Transverse colon (tissue), 4 donors: ENCODE measurements around the gene RING1. TPM values are rescaled to one million over a fixed set of nuclear protein-coding genes. Genes with fewer than 3 reads are reported as not detected.

Experiments
- DNase-seq: peaks from one replicate; pipeline ENCODE4 v3.0.0-alpha.2; 2019
- H3K27ac ChIP-seq, 4 donors: fragments of 200-600 bp; sonication (generic); 2 replicates each; pipeline ENCODE4 v1.5.1; 2016 to 2018; ENCODE audit warnings: inconsistent platforms in 4 of 4
- H3K27me3 ChIP-seq: fragments of 200-600 bp; sonication (generic); 2 replicates; pipeline ENCODE4 v1.5.1; 2017; ENCODE audit warnings: inconsistent platforms
- H3K36me3 ChIP-seq, 4 donors: fragments of 200-600 bp; sonication (generic); 2 replicates each; pipeline ENCODE4 v1.5.1; 2017 to 2019; ENCODE audit warnings: inconsistent platforms in 4 of 4
- H3K4me1 ChIP-seq, 4 donors: fragments of 200-600 bp; sonication (generic); 2 replicates each; pipeline ENCODE4 v1.5.1; 2017 to 2020; ENCODE audit warnings: inconsistent platforms in 4 of 4
- H3K4me3 ChIP-seq, 4 donors: fragments of 200-600 bp; sonication (generic); 1 replicate in 1 of 4; 2 replicates in 3 of 4; pipeline versions ENCODE4 v1.5.1 to v1.6.1; 2017 to 2019; ENCODE audit warnings: inconsistent platforms in 4 of 4
- H3K9me3 ChIP-seq, 2 donors: fragments of 200-600 bp; sonication (generic); 2 replicates each; pipeline ENCODE4 v1.5.1; 2017 to 2019; ENCODE audit warnings: inconsistent platforms in 2 of 2
- EP300 ChIP-seq: sonication (generic); formaldehyde crosslinking; IDR thresholded peaks from one replicate; pipeline ENCODE4 v1.6.1; 2017; ENCODE audit warnings: antibody characterized with exemption, low read depth
- POLR2A ChIP-seq: fragments of 450-650 bp; IDR thresholded peaks from one replicate; pipeline ENCODE4 v1.6.1; 2016; ENCODE audit warnings: antibody characterized with exemption, mild to moderate bottlenecking, moderate library complexity
- POLR2AphosphoS5 ChIP-seq, 3 donors: sonication (generic); formaldehyde crosslinking; IDR thresholded peaks; one replicate each; pipeline ENCODE4 v1.6.1; 2016; ENCODE audit warnings: antibody characterized with exemption in 3 of 3
- WGBS, 2 donors: methylation state at CpG; one replicate each; pipeline ENCODE4 v1.1.5; 2018; ENCODE audit warnings: low coverage in 1 of 2; 5-methylcytosine and 5-hydroxymethylcytosine counted together
- in situ Hi-C, 4 donors: fragments of 200-750 bp; cut with MboI; loops; one replicate each; pipeline versions ENCODE4 v1.15.0 to v1.15.1; 2017; ENCODE audit warnings: low sequenced_read_pairs in 3 of 4, low pct_ligation_motif_present in 1 of 4, low pct_unique_long_range_greater_than_20kb in 1 of 4
- intact Hi-C: fragments of 100-400 bp; cut with DNase I; formaldehyde crosslinking; loops from one replicate; pipeline ENCODE4 v1.15.1; 2023; ENCODE audit warnings: low total_unique reads
- total RNA-seq, 4 donors: library from RNA; depleted of rRNA; stranded (reverse); fragments of >200 nt; gene quantifications; one replicate each; pipeline ENCODE4 v1.1.0, GENCODE V29; 2016
- TF ChIP-seq, protein P1 (sequence below), 5 experiments: fragments of 200-600 bp in 3 of 5; fragments of 450-650 bp in 2 of 5; sonication (generic) in 3 of 5; IDR thresholded peaks; 1 replicate in 2 of 5; 2 replicates in 3 of 5; pipeline ENCODE4 v1.5.1; 2016 to 2017; ENCODE audit warnings: antibody characterized with exemption in 5 of 5, inconsistent platforms in 3 of 5, mild to moderate bottlenecking in 2 of 5, moderate library complexity in 1 of 5

The RING1 gene
- total RNA-seq, 4 donors from 2014 or later, result 10.8 to 29.9 (median 19.9) TPM

DNA sequence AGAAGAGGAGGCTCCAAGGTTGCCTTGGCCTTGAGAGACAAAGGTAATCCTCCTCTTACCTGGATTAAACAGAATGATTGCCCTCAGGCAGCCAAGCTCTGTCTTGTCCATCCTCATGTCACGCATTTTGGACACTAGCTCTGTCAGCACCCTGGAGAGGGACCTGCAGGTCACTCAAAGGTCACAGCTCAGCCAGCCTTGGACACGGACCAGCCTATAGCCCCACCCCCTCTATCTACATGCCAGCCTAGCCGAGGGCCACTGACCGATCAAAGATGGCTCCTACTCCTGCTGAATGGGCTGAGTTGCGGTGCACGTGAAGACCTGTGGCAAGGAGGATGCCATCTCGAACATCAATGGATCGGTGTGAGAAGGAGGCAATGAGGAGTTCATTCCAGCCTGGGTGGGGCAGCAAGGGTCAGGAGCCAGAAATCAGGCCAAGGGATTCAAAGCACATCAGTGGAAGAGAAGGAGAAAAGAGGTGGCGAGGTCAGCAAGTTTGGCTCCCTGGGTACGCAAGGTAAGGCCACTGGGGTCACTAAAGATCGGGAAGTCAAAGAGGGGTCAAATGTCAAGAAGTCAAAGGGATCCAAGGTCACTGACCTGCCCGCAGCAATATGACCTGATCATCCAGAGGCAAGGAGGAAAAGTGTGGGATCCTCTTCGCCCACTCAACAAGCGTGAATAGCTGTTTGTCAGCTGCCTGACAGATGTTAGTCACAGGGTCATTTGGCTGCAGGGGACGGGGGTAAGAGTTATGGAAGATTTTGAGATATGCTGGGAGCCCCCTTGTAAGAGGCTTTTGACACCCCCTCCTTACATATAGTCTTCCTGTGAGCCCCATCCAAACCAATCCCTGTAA, 12.8 kb upstream of the RING1 start:
- WGBS, 2 donors, result 83 to 88% methylated on average over 3 to 15 of the region's 15 CpGs
- in situ Hi-C loops (no loop called here), intact Hi-C loops (no loop called here)

DNA sequence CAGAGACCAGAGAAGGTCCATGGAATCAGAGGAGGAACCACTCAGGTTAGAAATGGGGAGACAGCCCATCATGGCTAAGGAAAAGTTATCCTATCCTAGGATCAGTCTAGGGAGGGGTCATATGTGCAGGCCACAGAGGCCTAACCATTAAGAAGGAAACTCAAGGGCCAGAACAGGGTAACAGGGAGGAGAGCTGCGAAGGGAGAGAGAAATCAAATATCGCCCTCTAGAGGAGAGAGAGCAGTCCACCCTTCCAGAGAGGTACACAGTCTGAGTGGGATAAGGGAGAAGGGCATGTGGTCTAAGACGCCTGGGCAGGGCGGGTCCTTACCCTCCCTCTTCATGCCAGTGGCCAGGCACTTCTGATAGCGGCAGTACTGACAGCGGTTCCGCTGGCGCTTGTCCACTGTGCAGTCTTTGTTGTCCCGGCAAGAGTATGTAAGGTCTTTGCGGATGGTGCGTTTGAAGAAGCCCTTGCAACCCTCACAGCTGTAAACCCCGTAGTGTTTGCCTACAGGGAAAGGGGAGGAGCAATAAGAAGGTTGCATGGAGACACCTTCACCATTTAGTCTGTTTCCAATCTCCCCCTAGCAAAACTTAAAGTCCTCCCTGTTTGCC, 10.8 kb upstream of the RING1 start:
- Histone ChIP-seq H3K4me3 (no peak overlapping the region), H3K9me3 (no peaks in the 10 kb centered on the region), H3K27ac (peak overlapping the region in 2 of 4 donors; percentile 6 to 11), H3K36me3 (peaks cover 0 to 20% (median 9%) of the 10 kb centered on the region in 4 donors), H3K4me1 (peaks cover 30 to 49% (median 39%) of the 10 kb centered on the region in 4 donors), H3K27me3 (peaks cover 6% of the 10 kb centered on the region)
- TF ChIP-seq POLR2AphosphoS5 (IDR thresholded peaks at IDR 0.05), result no peak
- TF ChIP-seq, protein P1, sequence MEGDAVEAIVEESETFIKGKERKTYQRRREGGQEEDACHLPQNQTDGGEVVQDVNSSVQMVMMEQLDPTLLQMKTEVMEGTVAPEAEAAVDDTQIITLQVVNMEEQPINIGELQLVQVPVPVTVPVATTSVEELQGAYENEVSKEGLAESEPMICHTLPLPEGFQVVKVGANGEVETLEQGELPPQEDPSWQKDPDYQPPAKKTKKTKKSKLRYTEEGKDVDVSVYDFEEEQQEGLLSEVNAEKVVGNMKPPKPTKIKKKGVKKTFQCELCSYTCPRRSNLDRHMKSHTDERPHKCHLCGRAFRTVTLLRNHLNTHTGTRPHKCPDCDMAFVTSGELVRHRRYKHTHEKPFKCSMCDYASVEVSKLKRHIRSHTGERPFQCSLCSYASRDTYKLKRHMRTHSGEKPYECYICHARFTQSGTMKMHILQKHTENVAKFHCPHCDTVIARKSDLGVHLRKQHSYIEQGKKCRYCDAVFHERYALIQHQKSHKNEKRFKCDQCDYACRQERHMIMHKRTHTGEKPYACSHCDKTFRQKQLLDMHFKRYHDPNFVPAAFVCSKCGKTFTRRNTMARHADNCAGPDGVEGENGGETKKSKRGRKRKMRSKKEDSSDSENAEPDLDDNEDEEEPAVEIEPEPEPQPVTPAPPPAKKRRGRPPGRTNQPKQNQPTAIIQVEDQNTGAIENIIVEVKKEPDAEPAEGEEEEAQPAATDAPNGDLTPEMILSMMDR (IDR thresholded peaks at IDR 0.05), result peak; percentile 58 to 71 (median 62)
- 16% methylated on average over 12 of the region's 12 CpGs; no CpG with 5 or more reads in 1 of the 2 donors for WGBS, 2 donors
- in situ Hi-C loops (no loop called here), intact Hi-C loops (no loop called here)
- DNase-seq, result peak; percentile 37

More for the DNA sequence above, 12.8 kb upstream of the RING1 start:
- no peak for DNase-seq
- H3K4me3 ChIP-seq, result no peak overlapping the region
- H3K36me3 ChIP-seq, result peaks cover 0 to 20% (median 9%) of the 10 kb centered on the region in 4 donors
- H3K4me1 ChIP-seq, result peaks cover 22 to 44% (median 32%) of the 10 kb centered on the region in 4 donors
- no peak overlapping the region for H3K27ac ChIP-seq
- peaks cover 26% of the 10 kb centered on the region for H3K27me3 ChIP-seq
- H3K9me3 ChIP-seq, result no peaks in the 10 kb centered on the region
- no peak for TF ChIP-seq POLR2A
- no peak for TF ChIP-seq EP300
- TF ChIP-seq, protein P1 (IDR thresholded peaks at IDR 0.05), result no peak
- no peak for TF ChIP-seq POLR2AphosphoS5 (IDR thresholded peaks at IDR 0.05)

DNA sequence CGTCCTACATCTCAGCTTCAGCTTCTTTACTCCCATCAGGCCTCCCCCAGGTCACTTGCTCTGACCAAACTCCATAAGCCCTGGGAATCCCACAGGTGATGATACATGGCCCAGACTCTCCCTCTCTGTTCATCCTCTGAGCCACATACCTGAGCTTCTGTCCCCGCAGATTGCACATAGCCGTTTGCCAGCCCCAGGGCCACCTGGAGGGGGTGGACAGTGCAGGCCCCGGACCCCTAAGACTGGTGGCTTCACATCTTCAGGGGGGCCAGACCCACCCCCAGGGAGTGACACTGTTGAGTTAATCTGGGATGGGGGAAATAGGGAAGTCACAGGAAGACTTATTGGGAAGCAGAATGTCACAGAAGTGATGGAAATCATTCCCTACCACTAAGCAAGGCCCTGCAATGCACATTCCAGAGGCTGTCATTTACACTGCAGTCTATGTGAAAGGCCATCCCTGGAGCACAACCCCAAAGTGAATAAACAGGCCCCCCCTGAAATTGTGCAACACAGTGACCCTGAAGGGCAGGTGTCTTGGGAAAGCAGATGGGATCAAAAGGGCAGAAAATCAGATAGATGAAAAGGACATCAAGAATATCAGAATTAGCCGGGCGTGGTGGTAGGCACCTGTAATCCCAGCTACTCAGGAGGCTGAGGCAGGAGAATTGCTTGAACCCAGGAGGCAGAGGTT, 10.0 kb upstream of the RING1 start:
- Histone ChIP-seq H3K9me3 (no peaks in the 10 kb centered on the region), H3K27ac (peak overlapping the region in 2 of 4 donors; percentile 6 to 11), H3K4me3 (no peak overlapping the region), H3K36me3 (peaks cover 0 to 23% (median 10%) of the 10 kb centered on the region in 4 donors), H3K4me1 (peaks cover 27 to 48% (median 36%) of the 10 kb centered on the region in 4 donors), H3K27me3 (no peaks in the 10 kb centered on the region)
- intact Hi-C loops, result no loop called here
- 58 to 67% methylated on average over 2 to 6 of the region's 6 CpGs for WGBS, 2 donors
- TF ChIP-seq POLR2A (no peak), POLR2AphosphoS5 (IDR thresholded peaks at IDR 0.05) (no peak), EP300 (no peak)
- TF ChIP-seq, protein P1 (IDR thresholded peaks at IDR 0.05), result no peak
- in situ Hi-C loops, result no loop called here
- no peak for DNase-seq
